Measurements from ENCODE around the gene METTL8.
"Not testable (repeated sequence)": the region's sequence is repeated elsewhere in the genome, so short reads cannot be mapped to it uniquely, and the experiment has no call there.

Gene METTL8

GRCh38 chr2:171404719-171405118 is 29.1 kb downstream of the METTL8 start:
- DNase-seq (ENCODE audit: extremely low spot score, insufficient read length, low read depth) (no peak), FAIRE-seq (peak; percentile 61)

GRCh38 chr2:171404261-171404660 is 29.5 kb downstream of the METTL8 start:
- DNase-seq (ENCODE audit: extremely low spot score, insufficient read length, low read depth) (no peak), FAIRE-seq (no peak)

GRCh38 chr2:171402906-171403580 is 30.7 kb downstream of the METTL8 start:
- FAIRE-seq: no peak
- no peak for DNase-seq (ENCODE audit: extremely low spot score, insufficient read length, low read depth)

- DNase-seq (ENCODE audit: extremely low spot score, insufficient read length, low read depth) (no peak), FAIRE-seq (no peak)
Observed at GRCh38 chr2:171401947-171402346, 31.8 kb downstream of the METTL8 start.

GRCh38 chr2:171400395-171400794 is 33.4 kb downstream of the METTL8 start:
- no peak for FAIRE-seq

GRCh38 chr2:171399292-171399691 is 34.5 kb downstream of the METTL8 start:
- FAIRE-seq: no peak
- no peak for DNase-seq (ENCODE audit: extremely low spot score, insufficient read length, low read depth)

More at GRCh38 chr2:171400395-171400794, 33.4 kb downstream of the METTL8 start:
- DNase-seq (ENCODE audit: extremely low spot score, insufficient read length, low read depth): no peak

- DNase-seq (ENCODE audit: extremely low spot score, insufficient read length, low read depth) (no peak), FAIRE-seq (no peak)
Observed at GRCh38 chr2:171394164-171394740, 39.5 kb downstream of the METTL8 start.

- DNase-seq (ENCODE audit: extremely low spot score, insufficient read length, low read depth) (no peak), FAIRE-seq (peak; percentile 41)
Observed at GRCh38 chr2:171393487-171393886, 40.3 kb downstream of the METTL8 start.

GRCh38 chr2:171391532-171391931 is 42.3 kb downstream of the METTL8 start:
- no peak for FAIRE-seq

GRCh38 chr2:171390941-171391516 is 42.8 kb downstream of the METTL8 start:
- no peak for DNase-seq (ENCODE audit: extremely low spot score, insufficient read length, low read depth)

More at GRCh38 chr2:171391532-171391931, 42.3 kb downstream of the METTL8 start:
- DNase-seq (ENCODE audit: extremely low spot score, insufficient read length, low read depth): no peak

GRCh38 chr2:171389780-171390179 is 44.0 kb downstream of the METTL8 start:
- DNase-seq (ENCODE audit: extremely low spot score, insufficient read length, low read depth) (no peak), FAIRE-seq (no peak)

More at GRCh38 chr2:171390941-171391516, 42.8 kb downstream of the METTL8 start:
- FAIRE-seq: peak; percentile 62

- FAIRE-seq: peak; percentile 86
- no peak for DNase-seq (ENCODE audit: extremely low spot score, insufficient read length, low read depth)
Observed at GRCh38 chr2:171389325-171389724, 44.5 kb downstream of the METTL8 start.

- DNase-seq (ENCODE audit: extremely low spot score, insufficient read length, low read depth) (no peak), FAIRE-seq (no peak)
Observed at GRCh38 chr2:171387052-171387451, 46.7 kb downstream of the METTL8 start.

- DNase-seq (ENCODE audit: extremely low spot score, insufficient read length, low read depth) (no peak), FAIRE-seq (no peak)
Observed at GRCh38 chr2:171386627-171387026, 47.2 kb downstream of the METTL8 start.

- FAIRE-seq: no peak
- no peak for DNase-seq (ENCODE audit: extremely low spot score, insufficient read length, low read depth)
Observed at GRCh38 chr2:171383134-171383533, 50.7 kb downstream of the METTL8 start.

- FAIRE-seq; DNase-seq (ENCODE audit: extremely low spot score, insufficient read length, low read depth): not testable (repeated sequence)
Observed at GRCh38 chr2:171382175-171382574, 51.6 kb downstream of the METTL8 start.

- not testable (repeated sequence) for DNase-seq (ENCODE audit: extremely low spot score, insufficient read length, low read depth); FAIRE-seq
Observed at GRCh38 chr2:171377852-171378251, 55.9 kb downstream of the METTL8 start.

GRCh38 chr2:171367692-171368091 is 66.1 kb downstream of the METTL8 start:
- DNase-seq (ENCODE audit: extremely low spot score, insufficient read length, low read depth) (no peak), FAIRE-seq (no peak)

GRCh38 chr2:171365778-171366177 is 68.0 kb downstream of the METTL8 start:
- no peak for DNase-seq (ENCODE audit: extremely low spot score, insufficient read length, low read depth)
- no peak for FAIRE-seq

- FAIRE-seq: no peak
- DNase-seq (ENCODE audit: extremely low spot score, insufficient read length, low read depth): no peak
Observed at GRCh38 chr2:171365232-171365631, 68.6 kb downstream of the METTL8 start.

- DNase-seq (ENCODE audit: extremely low spot score, insufficient read length, low read depth): no peak
- no peak for FAIRE-seq
Observed at GRCh38 chr2:171362396-171362795, 71.4 kb downstream of the METTL8 start.

Measured in GM18507 (cell line).